Tibial nerve (tissue), 4 donors: ENCODE results near the gene N4BP2L1.

ENCODE experiments used
- CTCF ChIP-seq, 5 experiments: fragments of 200-600 bp in 3 of 5; fragments of 450-650 bp in 2 of 5; sonication (generic) in 3 of 5; IDR thresholded peaks; one replicate each; pipeline ENCODE4 v1.5.1; 2016 to 2019; ENCODE audit warnings: antibody characterized with exemption in 5 of 5, mild to moderate bottlenecking in 3 of 5, moderate library complexity in 2 of 5
- EP300 ChIP-seq, 2 donors: sonication (generic); formaldehyde crosslinking; IDR thresholded peaks; one replicate each; pipeline ENCODE4 v1.6.1; 2017; ENCODE audit warnings: antibody characterized with exemption in 2 of 2, mild to moderate bottlenecking in 1 of 2

- TF ChIP-seq CTCF (IDR thresholded peaks at IDR 0.05) (no peak), EP300 (IDR thresholded peaks at IDR 0.05) (no peak)
Observed at GRCh38 chr13:32426191-32426989, 1.5 kb downstream of the N4BP2L1 start.
